Esophagus squamous epithelium (tissue), 5 donors: ENCODE measurements around the gene LDB2. TPM values are rescaled to one million over a fixed set of nuclear protein-coding genes. Genes with fewer than 3 reads are reported as not detected.

Experiments used
- DNase-seq: peaks from one replicate; lab custom pipeline; 2025; lab: John Stamatoyannopoulos, UW
- H3K27ac ChIP-seq, 4 donors: fragments of 200-600 bp; sonication (generic); one replicate each; pipeline ENCODE4 v1.5.1; 2016 to 2019; ENCODE audit warnings: mild to moderate bottlenecking in 1 of 4
- H3K27me3 ChIP-seq, 4 donors: fragments of 200-600 bp; sonication (generic); 1 replicate in 3 of 4; 2 replicates in 1 of 4; pipeline versions ENCODE4 v1.5.1 to v1.6.0; 2017 to 2021; ENCODE audit warnings: antibody characterized with exemption in 1 of 4
- H3K36me3 ChIP-seq, 3 donors: fragments of 200-600 bp; sonication (generic); one replicate each; pipeline ENCODE4 v1.5.1; 2016 to 2019
- H3K4me1 ChIP-seq, 3 donors: fragments of 200-600 bp; sonication (generic); one replicate each; pipeline ENCODE4 v1.5.1; 2017 to 2019
- H3K4me3 ChIP-seq, 4 donors: fragments of 200-600 bp; sonication (generic); 1 replicate in 3 of 4; 2 replicates in 1 of 4; pipeline ENCODE4 v1.5.1; 2016 to 2019; ENCODE audit warnings: mild to moderate bottlenecking in 2 of 4, moderate library complexity in 1 of 4
- H3K9me3 ChIP-seq, 3 donors: fragments of 200-600 bp; sonication (generic); one replicate each; pipeline ENCODE4 v1.5.1; 2016 to 2019
- CTCF ChIP-seq, 6 experiments: fragments of 450-650 bp in 4 of 6; fragments of 200-600 bp in 2 of 6; sonication (generic) in 2 of 6; IDR thresholded peaks; one replicate each; pipeline ENCODE4 v1.5.1; 2016 to 2019; ENCODE audit warnings: antibody characterized with exemption in 6 of 6, mild to moderate bottlenecking in 4 of 6, moderate library complexity in 4 of 6
- POLR2A ChIP-seq, 4 donors: fragments of 450-650 bp; IDR thresholded peaks; one replicate each; pipeline ENCODE4 v1.6.1; 2017; ENCODE audit warnings: antibody characterized with exemption in 4 of 4, mild to moderate bottlenecking in 4 of 4, moderate library complexity in 3 of 4
- WGBS, 2 donors: methylation state at CpG; one replicate each; pipeline ENCODE4 v1.1.5; 2018; 5-methylcytosine and 5-hydroxymethylcytosine counted together
- intact Hi-C: fragments of 100-400 bp; cut with DNase I; formaldehyde crosslinking; loops from one replicate; pipeline ENCODE4 v1.15.0; 2022
- total RNA-seq, 4 donors: library from RNA; depleted of rRNA; stranded (reverse); fragments of >200 nt; gene quantifications; one replicate each; pipeline ENCODE4 v1.1.0, GENCODE V29; 2016
- donor health status: DM: yes; HTN: yes; CAD: no.

The LDB2 gene
- total RNA-seq, 4 donors from 2014 or later, result 3.0 to 16.0 (median 5.9) TPM

GRCh38 chr4:16685536-16685935 lies 212.9 kb downstream of the LDB2 start:
- Histone ChIP-seq H3K36me3 (no peaks in the 10 kb centered on the region), H3K27me3 (no peaks in the 10 kb centered on the region), H3K27ac (peak overlapping the region in 1 of 4 donors; percentile 20), H3K4me1 (peaks cover 0 to 10% (median 0%) of the 10 kb centered on the region in 3 donors), H3K9me3 (no peaks in the 10 kb centered on the region), H3K4me3 (no peak overlapping the region)
- TF ChIP-seq POLR2A (IDR thresholded peaks at IDR 0.05), result no peak
- TF ChIP-seq CTCF (IDR thresholded peaks at IDR 0.05), result no peak
- no peak for DNase-seq
- intact Hi-C loops, result no loop called here
- WGBS, 2 donors, result 77 to 80% methylated on average over 7 to 8 of the region's 8 CpGs

GRCh38 chr4:16684935-16685334 lies 213.5 kb downstream of the LDB2 start:
- intact Hi-C loops, result no loop called here
- DNase-seq, result no peak
- H3K4me3 ChIP-seq, result no peak overlapping the region
- TF ChIP-seq CTCF (IDR thresholded peaks at IDR 0.05) (no peak), POLR2A (IDR thresholded peaks at IDR 0.05) (no peak)
- no peaks in the 10 kb centered on the region for H3K36me3 ChIP-seq
- H3K27me3 ChIP-seq, result no peaks in the 10 kb centered on the region
- WGBS, 2 donors, result 73 to 82% methylated on average over 3 of the region's 3 CpGs
- H3K27ac ChIP-seq, result peak overlapping the region in 2 of 4 donors; percentile 7 to 17
- H3K9me3 ChIP-seq, result no peaks in the 10 kb centered on the region
- peaks cover 0 to 10% (median 0%) of the 10 kb centered on the region in 3 donors for H3K4me1 ChIP-seq

GRCh38 chr4:16684097-16684496 lies 214.3 kb downstream of the LDB2 start:
- no peak for DNase-seq
- H3K27me3 ChIP-seq, result no peaks in the 10 kb centered on the region
- intact Hi-C loops, result no loop called here

GRCh38 chr4:16682975-16683374 lies 215.5 kb downstream of the LDB2 start:
- no peak for DNase-seq
- intact Hi-C loops, result no loop called here
- TF ChIP-seq CTCF (IDR thresholded peaks at IDR 0.05) (no peak), POLR2A (IDR thresholded peaks at IDR 0.05) (no peak)
- WGBS, 2 donors, result 82% methylated on average over 3 of the region's 3 CpGs
- peaks cover 0 to 10% (median 0%) of the 10 kb centered on the region in 3 donors for H3K4me1 ChIP-seq
- no peak overlapping the region for H3K4me3 ChIP-seq
- no peaks in the 10 kb centered on the region for H3K36me3 ChIP-seq
- H3K9me3 ChIP-seq, result no peaks in the 10 kb centered on the region
- H3K27ac ChIP-seq, result no peak overlapping the region
- H3K27me3 ChIP-seq, result no peaks in the 10 kb centered on the region

More at GRCh38 chr4:16684097-16684496, 214.3 kb downstream of the LDB2 start:
- Histone ChIP-seq H3K9me3 (no peaks in the 10 kb centered on the region), H3K36me3 (no peaks in the 10 kb centered on the region), H3K27ac (peak overlapping the region in 1 of 4 donors; percentile 17), H3K4me3 (no peak overlapping the region), H3K4me1 (peaks cover 0 to 10% (median 0%) of the 10 kb centered on the region in 3 donors)
- WGBS, 2 donors, result 40 to 46% methylated on average over 6 of the region's 6 CpGs
- TF ChIP-seq POLR2A (IDR thresholded peaks at IDR 0.05), result no peak
- TF ChIP-seq CTCF (IDR thresholded peaks at IDR 0.05), result no peak

- intact Hi-C loops, result no loop called here
- WGBS, 2 donors, result 79 to 82% methylated on average over 5 of the region's 5 CpGs
- Histone ChIP-seq H3K27me3 (no peaks in the 10 kb centered on the region), H3K4me1 (peaks cover 0 to 14% (median 0%) of the 10 kb centered on the region in 3 donors), H3K36me3 (no peaks in the 10 kb centered on the region), H3K4me3 (no peak overlapping the region), H3K27ac (no peak overlapping the region), H3K9me3 (no peaks in the 10 kb centered on the region)
- TF ChIP-seq POLR2A (IDR thresholded peaks at IDR 0.05) (no peak), CTCF (IDR thresholded peaks at IDR 0.05) (no peak)
- no peak for DNase-seq
These were observed 221.2 kb downstream of the LDB2 start for GRCh38 chr4:16677001-16677944.
